GM12878 (cell line): ENCODE measurements around the gene CLDN5. TPM values are rescaled to one million over a fixed set of nuclear protein-coding genes. Genes with fewer than 3 reads are reported as not detected.

ENCODE experiments used
- ATAC-seq: fragments of 200-7000 bp; cut with Tn5 transposase; 3 replicates; pipeline ENCODE4 v1.9.1; 2020; ENCODE audit warnings: mild to moderate bottlenecking, moderate library complexity
- BruUV-seq: library from RNA; stranded (reverse); fragments of 400-500 nt; replicated peaks from 2 replicates; lab custom pipeline; 2021; lab: Mats Ljungman, UMichigan
- CTCF ChIA-PET: fragments of 300-600 bp; sonication (Branson Sonifier 250); formaldehyde crosslinking; extraction: SDS; loops from one replicate; lab custom pipeline; 2021; ENCODE audit warnings: inconsistent platforms; lab: Yijun Ruan, JAX
- POLR2A ChIA-PET: fragments of 350-600 bp; formaldehyde crosslinking; extraction: SDS; loops from one replicate; lab custom pipeline; 2021; ENCODE audit warnings: inconsistent platforms; lab: Charles Lee
- RAD21 ChIA-PET: fragments of 300-600 bp; sonication (Branson Sonifier 250); formaldehyde crosslinking; loops from one replicate; lab custom pipeline; 2023; ENCODE audit warnings: antibody characterized with exemption; ENCODE audit not compliant: unreplicated experiment; lab: Charles Lee
- SMC1A ChIA-PET: fragments of 300-600 bp; sonication (Branson Sonifier 250); formaldehyde crosslinking; loops from one replicate; lab custom pipeline; 2023; ENCODE audit not compliant: unreplicated experiment, uncharacterized antibody; lab: Charles Lee
- DNase-seq: peaks from one replicate; pipeline ENCODE4 v3.0.0-alpha.2; 2011; ENCODE audit warnings: low read depth, low spot score
- FAIRE-seq: peaks from 3 replicates; lab custom pipeline; 2011; peaks lifted over from hg19 to GRCh38; lab: Jason Lieb, UNC
- H2AFZ ChIP-seq: 2 replicates; pipeline ENCODE4 v1.6.0; 2011; ENCODE audit warnings: low read depth, low read length, control low read depth; ENCODE audit not compliant: control insufficient read depth
- H3K27ac ChIP-seq: 2 replicates; pipeline ENCODE4 v1.5.1; 2011; ENCODE audit warnings: control low read depth; ENCODE audit not compliant: control insufficient read depth, insufficient read depth
- H3K27me3 ChIP-seq, 2 experiments: replicated peaks in 1 of 2; 2 replicates each; pipeline versions ENCODE4 v1.6.0 to v1.6.1; 2011; ENCODE audit warnings: low read length in 1 of 2; ENCODE audit not compliant: control insufficient read depth in 2 of 2, insufficient read depth in 2 of 2
- H3K36me3 ChIP-seq, 2 experiments: 2 replicates each; pipeline ENCODE4 v1.5.1; 2011; ENCODE audit warnings: low read length in 1 of 2; ENCODE audit not compliant: control insufficient read depth in 2 of 2, insufficient read depth in 2 of 2
- H3K4me1 ChIP-seq: 2 replicates; pipeline ENCODE4 v1.6.1; 2011; ENCODE audit warnings: mild to moderate bottlenecking, low read length, moderate library complexity, mixed read lengths; ENCODE audit not compliant: control insufficient read depth, insufficient read depth
- H3K4me2 ChIP-seq: 2 replicates; pipeline ENCODE4 v1.6.0; 2011; ENCODE audit warnings: control low read depth; ENCODE audit not compliant: control insufficient read depth, insufficient read depth
- H3K4me3 ChIP-seq: fragments of 200-600 bp; sonication (generic); 2 replicates; pipeline ENCODE4 v1.5.1; 2016
- H3K79me2 ChIP-seq: 2 replicates; pipeline ENCODE4 v1.6.0; 2011; ENCODE audit warnings: low read length; ENCODE audit not compliant: control insufficient read depth, insufficient read depth
- H3K9ac ChIP-seq: 2 replicates; pipeline ENCODE4 v1.8.0; 2011; ENCODE audit warnings: low read length, control low read depth, mixed read lengths; ENCODE audit not compliant: control insufficient read depth, insufficient read depth
- H3K9me3 ChIP-seq: replicated peaks from 3 replicates; pipeline ENCODE4 v1.5.1; 2011; ENCODE audit warnings: mild to moderate bottlenecking, low read length; ENCODE audit not compliant: control insufficient read depth, insufficient read depth
- H4K20me1 ChIP-seq: 2 replicates; pipeline ENCODE4 v1.6.0; 2011; ENCODE audit not compliant: control insufficient read depth, insufficient read depth
- CBFB ChIP-seq: IDR thresholded peaks from 2 replicates; pipeline ENCODE4 v1.6.1; 2016; ENCODE audit warnings: antibody characterized with exemption, low read depth
- GATAD2B ChIP-seq: fragments of 450-650 bp; conservative IDR thresholded peaks from 2 replicates; pipeline ENCODE4 v1.6.1; 2017; ENCODE audit warnings: low read depth, mild to moderate bottlenecking, moderate library complexity
- HDGF ChIP-seq: fragments of 450-650 bp; IDR thresholded peaks from 2 replicates; pipeline ENCODE4 v1.6.1; 2016; ENCODE audit warnings: antibody characterized with exemption
- NR2C2 ChIP-seq: IDR thresholded peaks from 2 replicates; pipeline ENCODE4 v1.6.1; 2011; ENCODE audit warnings: borderline replicate concordance, low read depth; ENCODE audit not compliant: control insufficient read depth, insufficient read length
- NRF1 ChIP-seq: conservative IDR thresholded peaks from 2 replicates; pipeline ENCODE4 v1.6.1; 2011; ENCODE audit warnings: mild to moderate bottlenecking, low read depth, low read length, improper control_type of control experiment
- POLR2AphosphoS5 ChIP-seq: IDR thresholded peaks from 2 replicates; pipeline ENCODE4 v1.6.1; 2011; ENCODE audit warnings: mild to moderate bottlenecking, low read length, inconsistent platforms
- RELA ChIP-seq: fragments of 450-650 bp; IDR thresholded peaks from 2 replicates; pipeline ENCODE4 v1.8.0; 2014; ENCODE audit warnings: borderline replicate concordance; ENCODE audit not compliant: partially characterized antibody
- RFX5 ChIP-seq: IDR thresholded peaks from 2 replicates; pipeline ENCODE4 v1.6.1; 2011; ENCODE audit warnings: low read depth, low read length, improper control_type of control experiment
- SPI1 ChIP-seq: IDR thresholded peaks from 2 replicates; pipeline ENCODE4 v1.6.1; 2011; ENCODE audit warnings: low read depth, mild to moderate bottlenecking, low read length, moderate library complexity, borderline replicate concordance; ENCODE audit not compliant: insufficient read depth
- TAF1 ChIP-seq: IDR thresholded peaks from 2 replicates; pipeline ENCODE4 v1.6.1; 2011; ENCODE audit warnings: mild to moderate bottlenecking, low read depth, low read length, borderline replicate concordance
- TARDBP ChIP-seq: IDR thresholded peaks from 2 replicates; pipeline ENCODE4 v1.6.1; 2016; ENCODE audit warnings: borderline replicate concordance
- YY1 ChIP-seq: IDR thresholded peaks from 2 replicates; pipeline ENCODE4 v1.6.1; 2011; ENCODE audit warnings: low read depth, mild to moderate bottlenecking, low read length
- WGBS: methylation state at CpG from one replicate; pipeline ENCODE4 v1.1.6; 2016; ENCODE audit warnings: low lambda C conversion rate; ENCODE audit not compliant: insufficient replicate concordance, insufficient coverage; ENCODE audit errors: missing lambda C conversion rate; 5-methylcytosine and 5-hydroxymethylcytosine counted together
- in situ Hi-C: fragments of 300-500 bp; cut with MboI; formaldehyde crosslinking; loops from 9 replicates; pipeline ENCODE4 v1.14.3; 2018; ENCODE audit warnings: mixed read lengths
- intact Hi-C: fragments of 100-400 bp; cut with micrococcal nuclease; formaldehyde crosslinking; loops from one replicate; pipeline ENCODE4 v1.14.2; 2022; ENCODE audit not compliant: unreplicated experiment
- polyA plus RNA-seq, 11 experiments: library from polyadenylated mRNA; depleted of rRNA in 4 of 11; unstranded in 6 of 11; stranded (reverse) in 5 of 11; fragments of >200 nt; fragmentation: Nextera tagmentation in 4 of 11; fragmentation: Illumina TruSeq in 1 of 11; extraction: Ambion mirVana in 4 of 11; extraction: Trizol in 1 of 11; gene quantifications; 1 replicate in 1 of 11; 2 replicates in 10 of 11; pipeline versions ENCODE4 v1.2.1 to v1.2.3, GENCODE V29; 2011 to 2016; ENCODE audit warnings: inconsistent platforms in 2 of 11, missing spikeins in 2 of 11, low read depth in 1 of 11
- total RNA-seq, 4 experiments: library from RNA; depleted of rRNA in 3 of 4; stranded (reverse); fragments of >200 nt in 3 of 4; fragmentation: Illumina TruSeq in 1 of 4; extraction: Trizol in 1 of 4; gene quantifications; 2 replicates each; pipeline versions ENCODE4 v1.2.1 to v1.2.3, GENCODE V29; 2013 to 2021
- TF ChIP-seq, protein P1 (sequence below): IDR thresholded peaks from 2 replicates; pipeline ENCODE4 v1.6.1; 2011; ENCODE audit warnings: low read depth, mild to moderate bottlenecking, low read length, moderate library complexity, borderline replicate concordance; ENCODE audit errors: extremely low read depth
- TF ChIP-seq, protein P2 (sequence below): IDR thresholded peaks from 2 replicates; pipeline ENCODE4 v1.6.1; 2011; ENCODE audit warnings: borderline replicate concordance, low read depth, mild to moderate bottlenecking, moderate library complexity, mixed read lengths, low read length; ENCODE audit not compliant: insufficient read depth; ENCODE audit errors: extremely low read length
- TF ChIP-seq, protein P3 (sequence below): fragments of 150-350 bp; IDR thresholded peaks from 2 replicates; pipeline ENCODE4 v1.6.1; 2014; ENCODE audit warnings: mild to moderate bottlenecking, low read depth, low read length
- TF ChIP-seq, protein P4 (sequence below): IDR thresholded peaks from 2 replicates; pipeline ENCODE4 v1.6.1; 2012; ENCODE audit warnings: mild to moderate bottlenecking, low read depth, low read length

CLDN5 gene
- total and polyA plus RNA-seq, 10 of the 15 experiments (the other 5 are each of a cell fraction or from before 2014, with no cell fraction given) = 0.15 TPM; not detected in 9

DNA sequence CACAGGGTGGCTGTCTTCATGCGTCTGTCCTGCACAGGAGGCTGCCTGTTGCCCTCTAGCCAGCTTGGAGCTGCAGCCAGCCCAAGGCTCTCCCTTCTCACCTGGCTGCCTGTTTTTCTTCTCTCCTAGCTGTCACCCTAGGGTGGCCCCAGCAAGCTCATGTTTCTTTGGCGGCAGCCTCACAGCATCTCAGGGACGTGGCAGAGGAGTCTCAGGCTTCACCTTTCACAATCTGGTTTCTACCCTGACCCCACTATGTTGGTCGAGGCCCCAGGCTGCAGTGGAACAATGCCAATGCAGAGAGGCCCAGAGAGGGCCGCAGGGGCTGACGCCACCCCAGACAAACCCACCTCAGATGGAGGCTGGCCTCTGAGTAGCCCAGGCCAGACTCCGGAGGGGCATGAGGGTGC lies 2.5 kb upstream of the CLDN5 start (continued):
- no peak for TF ChIP-seq TAF1
- TF ChIP-seq, protein P1, sequence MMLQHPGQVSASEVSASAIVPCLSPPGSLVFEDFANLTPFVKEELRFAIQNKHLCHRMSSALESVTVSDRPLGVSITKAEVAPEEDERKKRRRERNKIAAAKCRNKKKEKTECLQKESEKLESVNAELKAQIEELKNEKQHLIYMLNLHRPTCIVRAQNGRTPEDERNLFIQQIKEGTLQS = no peak
- TF ChIP-seq NR2C2 = no peak

DNA sequence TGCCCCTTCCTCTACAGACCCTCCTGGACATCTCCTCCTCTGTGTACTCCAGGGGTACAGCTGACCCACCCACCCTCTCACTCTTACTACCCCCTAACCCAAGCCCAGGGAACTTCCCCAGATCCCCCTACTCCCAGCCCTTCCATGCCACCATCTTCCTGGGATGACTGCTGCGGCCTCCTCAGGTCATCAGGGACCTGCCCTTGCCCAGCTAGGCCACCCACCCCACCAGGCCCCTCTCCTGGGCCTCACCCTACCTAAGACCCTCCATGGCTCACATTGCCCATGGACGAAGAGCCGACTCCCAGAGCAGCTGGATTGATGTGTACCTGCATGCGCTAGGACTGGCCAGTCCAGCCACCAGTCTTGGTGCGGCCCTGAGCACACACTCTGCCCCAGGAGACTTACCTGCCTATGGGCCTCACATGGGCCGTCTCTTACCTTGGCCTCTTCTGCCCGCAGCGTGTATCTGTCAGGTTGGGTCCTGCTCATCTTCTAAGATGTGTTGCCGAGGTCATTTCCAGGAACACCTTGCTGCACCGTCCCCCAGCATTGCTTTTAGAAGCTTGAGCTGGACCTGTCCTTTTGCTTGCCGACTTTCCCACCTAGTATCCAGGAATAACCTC lies 2.0 kb upstream of the CLDN5 start:
- Histone ChIP-seq H3K79me2 (no peaks in the 10 kb centered on the region), H3K36me3 (no peaks in the 10 kb centered on the region), H3K4me2 (no peak overlapping the region), H3K9ac (no peak overlapping the region), H2AFZ (no peak overlapping the region), H3K27me3 (peaks cover 0 to 2% of the 10 kb centered on the region in 2 experiments; a peak in 2 of 4 replicates), H3K27ac (no peak overlapping the region), H3K9me3 (no peaks in the 10 kb centered on the region), H4K20me1 (no peaks in the 10 kb centered on the region), H3K4me3 (no peak overlapping the region), H3K4me1 (no peaks in the 10 kb centered on the region)
- ChIA-PET CTCF (interaction anchor here (0.6 to 1.1 kb wide), 2 partner anchors 83 to 197 kb away, joined by 3 read pairs; partner anchors contain the start of gene GP1BB), RAD21 (no interaction called here), POLR2A (no interaction called here), SMC1A (no interaction called here)
- no peak for ATAC-seq
- intact Hi-C loops = no loop called here
- WGBS = 50% methylated on average over 11 of the region's 11 CpGs
- in situ Hi-C loops = no loop called here
- no TSS peak for BruUV-seq
- no peak for DNase-seq
- no peak for FAIRE-seq
- no peak for TF ChIP-seq TARDBP
- TF ChIP-seq RFX5 = no peak
- TF ChIP-seq POLR2AphosphoS5 = no peak
- TF ChIP-seq, protein P2, sequence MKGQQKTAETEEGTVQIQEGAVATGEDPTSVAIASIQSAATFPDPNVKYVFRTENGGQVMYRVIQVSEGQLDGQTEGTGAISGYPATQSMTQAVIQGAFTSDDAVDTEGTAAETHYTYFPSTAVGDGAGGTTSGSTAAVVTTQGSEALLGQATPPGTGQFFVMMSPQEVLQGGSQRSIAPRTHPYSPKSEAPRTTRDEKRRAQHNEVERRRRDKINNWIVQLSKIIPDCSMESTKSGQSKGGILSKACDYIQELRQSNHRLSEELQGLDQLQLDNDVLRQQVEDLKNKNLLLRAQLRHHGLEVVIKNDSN = no peak
- TF ChIP-seq NRF1 = no peak
- TF ChIP-seq HDGF = no peak
- TF ChIP-seq, protein P3, sequence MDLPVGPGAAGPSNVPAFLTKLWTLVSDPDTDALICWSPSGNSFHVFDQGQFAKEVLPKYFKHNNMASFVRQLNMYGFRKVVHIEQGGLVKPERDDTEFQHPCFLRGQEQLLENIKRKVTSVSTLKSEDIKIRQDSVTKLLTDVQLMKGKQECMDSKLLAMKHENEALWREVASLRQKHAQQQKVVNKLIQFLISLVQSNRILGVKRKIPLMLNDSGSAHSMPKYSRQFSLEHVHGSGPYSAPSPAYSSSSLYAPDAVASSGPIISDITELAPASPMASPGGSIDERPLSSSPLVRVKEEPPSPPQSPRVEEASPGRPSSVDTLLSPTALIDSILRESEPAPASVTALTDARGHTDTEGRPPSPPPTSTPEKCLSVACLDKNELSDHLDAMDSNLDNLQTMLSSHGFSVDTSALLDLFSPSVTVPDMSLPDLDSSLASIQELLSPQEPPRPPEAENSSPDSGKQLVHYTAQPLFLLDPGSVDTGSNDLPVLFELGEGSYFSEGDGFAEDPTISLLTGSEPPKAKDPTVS = no peak
- TF ChIP-seq, protein P4, sequence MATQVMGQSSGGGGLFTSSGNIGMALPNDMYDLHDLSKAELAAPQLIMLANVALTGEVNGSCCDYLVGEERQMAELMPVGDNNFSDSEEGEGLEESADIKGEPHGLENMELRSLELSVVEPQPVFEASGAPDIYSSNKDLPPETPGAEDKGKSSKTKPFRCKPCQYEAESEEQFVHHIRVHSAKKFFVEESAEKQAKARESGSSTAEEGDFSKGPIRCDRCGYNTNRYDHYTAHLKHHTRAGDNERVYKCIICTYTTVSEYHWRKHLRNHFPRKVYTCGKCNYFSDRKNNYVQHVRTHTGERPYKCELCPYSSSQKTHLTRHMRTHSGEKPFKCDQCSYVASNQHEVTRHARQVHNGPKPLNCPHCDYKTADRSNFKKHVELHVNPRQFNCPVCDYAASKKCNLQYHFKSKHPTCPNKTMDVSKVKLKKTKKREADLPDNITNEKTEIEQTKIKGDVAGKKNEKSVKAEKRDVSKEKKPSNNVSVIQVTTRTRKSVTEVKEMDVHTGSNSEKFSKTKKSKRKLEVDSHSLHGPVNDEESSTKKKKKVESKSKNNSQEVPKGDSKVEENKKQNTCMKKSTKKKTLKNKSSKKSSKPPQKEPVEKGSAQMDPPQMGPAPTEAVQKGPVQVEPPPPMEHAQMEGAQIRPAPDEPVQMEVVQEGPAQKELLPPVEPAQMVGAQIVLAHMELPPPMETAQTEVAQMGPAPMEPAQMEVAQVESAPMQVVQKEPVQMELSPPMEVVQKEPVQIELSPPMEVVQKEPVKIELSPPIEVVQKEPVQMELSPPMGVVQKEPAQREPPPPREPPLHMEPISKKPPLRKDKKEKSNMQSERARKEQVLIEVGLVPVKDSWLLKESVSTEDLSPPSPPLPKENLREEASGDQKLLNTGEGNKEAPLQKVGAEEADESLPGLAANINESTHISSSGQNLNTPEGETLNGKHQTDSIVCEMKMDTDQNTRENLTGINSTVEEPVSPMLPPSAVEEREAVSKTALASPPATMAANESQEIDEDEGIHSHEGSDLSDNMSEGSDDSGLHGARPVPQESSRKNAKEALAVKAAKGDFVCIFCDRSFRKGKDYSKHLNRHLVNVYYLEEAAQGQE = no peak
- TF ChIP-seq YY1 = no peak
- TF ChIP-seq CBFB = no peak
- TF ChIP-seq SPI1 = no peak
- no peak for TF ChIP-seq GATAD2B
- TF ChIP-seq RELA = no peak
